ENCODE measurements around the gene CCDC188. TPM values are rescaled to one million over a fixed set of nuclear protein-coding genes. Genes with fewer than 3 reads are reported as not detected.

The CCDC188 gene
- total and polyA plus RNA-seq, 9 of the 15 experiments (the other 6 are each of a cell fraction or from before 2014, with no cell fraction given), result not detected

GRCh38 chr22:20150381-20151275 is at the start of gene CCDC188 (continued):
- TF ChIP-seq REST (IDR thresholded peaks at IDR 0.05; ENCODE audit: borderline replicate concordance), result no peak
- no peak for TF ChIP-seq REST (CRISPR knock-in tag; IDR thresholded peaks at IDR 0.05; ENCODE audit: low read depth)
- TF ChIP-seq ZBTB40 (IDR thresholded peaks at IDR 0.05), result no peak
- TF ChIP-seq ZBTB40 (CRISPR knock-in tag; IDR thresholded peaks at IDR 0.05), result peak; percentile 60; the same call in 1 of the 2 replicates
